SU-DHL-6 (cell line): ENCODE data around the gene HOXC5.

Source experiments
- H2AFZ ChIP-seq: fragments of 200-600 bp; sonication (generic); 2 replicates; pipeline ENCODE4 v1.6.1; 2014; ENCODE audit warnings: low read depth, mild to moderate bottlenecking, moderate library complexity, mixed read lengths, antibody characterized with exemption, low read length; ENCODE audit not compliant: severe bottlenecking
- H3F3A ChIP-seq: fragments of 200-600 bp; shearing (Covaris generic); 2 replicates; pipeline ENCODE4 v1.6.0; 2016; ENCODE audit warnings: antibody characterized with exemption, mild to moderate bottlenecking; ENCODE audit not compliant: insufficient read depth
- H3K27ac ChIP-seq: fragments of 200-600 bp; sonication (generic); 2 replicates; pipeline ENCODE4 v1.5.1; 2016; ENCODE audit warnings: low read depth, mild to moderate bottlenecking, low read length, moderate library complexity, mixed read lengths
- H3K27me3 ChIP-seq: fragments of 200-600 bp; sonication (generic), shearing (Covaris generic); 2 replicates; pipeline ENCODE4 v1.6.0; 2014; ENCODE audit warnings: mild to moderate bottlenecking, low read length
- H3K36me3 ChIP-seq: fragments of 200-600 bp; sonication (generic); 2 replicates; pipeline ENCODE4 v1.6.1; 2014; ENCODE audit warnings: mild to moderate bottlenecking, low read length, mixed read lengths
- H3K4me2 ChIP-seq: fragments of 300-600, 200-600 bp; shearing (Covaris generic), sonication (generic); 2 replicates; pipeline ENCODE4 v1.6.0; 2014; ENCODE audit warnings: low read length, low read depth, mild to moderate bottlenecking; ENCODE audit not compliant: poor library complexity, severe bottlenecking
- H3K4me3 ChIP-seq: fragments of 200-600 bp; sonication (generic); 2 replicates; pipeline ENCODE4 v1.5.1; 2014; ENCODE audit warnings: antibody characterized with exemption, low read length, mild to moderate bottlenecking, mixed read lengths; ENCODE audit not compliant: insufficient read depth, poor library complexity, severe bottlenecking
- H3K79me2 ChIP-seq: fragments of 200-600 bp; sonication (generic); 2 replicates; pipeline ENCODE4 v1.6.1; 2014; ENCODE audit warnings: mild to moderate bottlenecking, low read length, moderate library complexity; ENCODE audit not compliant: insufficient read depth
- H3K9ac ChIP-seq: fragments of 200-600 bp; sonication (generic); 2 replicates; pipeline ENCODE4 v1.7.0; 2014; ENCODE audit warnings: mild to moderate bottlenecking, low read length
- H3K9me2 ChIP-seq: fragments of 200-600 bp; sonication (generic); replicated peaks from 2 replicates; pipeline ENCODE4 v1.6.1; 2014; ENCODE audit warnings: low read length; ENCODE audit not compliant: insufficient read depth
- H3K9me3 ChIP-seq: fragments of 200-600 bp; sonication (generic); 2 replicates; pipeline ENCODE4 v1.6.1; 2014; ENCODE audit warnings: low read length, mixed read lengths; ENCODE audit not compliant: insufficient read depth
- H4K20me1 ChIP-seq: fragments of 200-600 bp; sonication (generic); 2 replicates; pipeline ENCODE4 v1.6.1; 2014; ENCODE audit warnings: low read depth, mild to moderate bottlenecking, antibody characterized with exemption, low read length, moderate library complexity, mixed read lengths
- EZH2phosphoT487 ChIP-seq: fragments of 200-600 bp; sonication (generic), shearing (Covaris generic); conservative IDR thresholded peaks from 2 replicates; pipeline ENCODE4 v1.6.1; 2018; ENCODE audit warnings: mild to moderate bottlenecking, antibody characterized with exemption, low read length, moderate library complexity, mixed read lengths
- TF ChIP-seq, protein P1 (sequence below): fragments of 200-600 bp; sonication (generic); IDR thresholded peaks from one replicate; pipeline ENCODE4 v1.5.1; 2017; ENCODE audit warnings: antibody characterized with exemption, mild to moderate bottlenecking, low read length, moderate library complexity; ENCODE audit not compliant: insufficient read depth, poor library complexity, severe bottlenecking

Gene HOXC5

DNA sequence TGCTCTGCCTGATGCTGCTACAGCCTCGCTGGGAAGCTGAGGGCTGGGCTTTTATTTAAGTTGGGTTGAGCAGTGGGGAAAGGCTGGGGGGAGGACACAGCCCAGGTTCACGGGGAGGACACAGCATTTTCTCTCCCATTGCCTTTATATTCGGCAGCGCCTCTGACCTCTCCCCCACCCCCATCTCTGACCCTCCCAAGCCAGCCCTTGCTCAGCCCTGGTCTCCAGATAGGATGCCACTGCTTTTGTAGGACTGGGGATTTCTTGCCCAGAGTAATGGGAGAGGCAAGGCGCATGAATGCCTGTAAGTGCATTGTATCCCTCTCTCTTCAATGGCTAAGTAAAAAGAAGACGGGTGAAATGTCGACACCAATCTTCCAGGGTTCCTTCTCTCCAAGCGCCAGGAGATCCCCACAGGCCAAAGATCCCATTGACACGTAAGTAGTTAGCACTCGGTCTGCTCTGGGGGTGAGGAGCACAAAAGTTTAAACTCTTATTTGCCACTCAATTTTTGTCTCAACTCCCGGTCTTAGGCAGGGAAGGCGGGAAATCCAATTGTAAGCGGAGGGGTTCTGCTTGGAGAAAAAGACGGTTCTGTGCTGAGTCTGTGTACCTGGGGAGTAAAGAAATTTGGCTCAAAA lies 25.4 kb downstream of the HOXC5 start:
- Histone ChIP-seq H3K9me3 (no peaks in the 10 kb centered on the region), H2AFZ (no peak overlapping the region), H3K9me2 (no peaks in the 10 kb centered on the region), H3K27me3 (no peaks in the 10 kb centered on the region), H3F3A (no peaks in the 10 kb centered on the region), H3K27ac (no peak overlapping the region), H3K36me3 (no peaks in the 10 kb centered on the region), H3K4me2 (no peak overlapping the region), H3K4me3 (no peak overlapping the region), H3K9ac (no peak overlapping the region), H3K79me2 (peaks cover 6% of the 10 kb centered on the region; the same call in 1 of the 2 replicates), H4K20me1 (no peaks in the 10 kb centered on the region)
- TF ChIP-seq, protein P1, sequence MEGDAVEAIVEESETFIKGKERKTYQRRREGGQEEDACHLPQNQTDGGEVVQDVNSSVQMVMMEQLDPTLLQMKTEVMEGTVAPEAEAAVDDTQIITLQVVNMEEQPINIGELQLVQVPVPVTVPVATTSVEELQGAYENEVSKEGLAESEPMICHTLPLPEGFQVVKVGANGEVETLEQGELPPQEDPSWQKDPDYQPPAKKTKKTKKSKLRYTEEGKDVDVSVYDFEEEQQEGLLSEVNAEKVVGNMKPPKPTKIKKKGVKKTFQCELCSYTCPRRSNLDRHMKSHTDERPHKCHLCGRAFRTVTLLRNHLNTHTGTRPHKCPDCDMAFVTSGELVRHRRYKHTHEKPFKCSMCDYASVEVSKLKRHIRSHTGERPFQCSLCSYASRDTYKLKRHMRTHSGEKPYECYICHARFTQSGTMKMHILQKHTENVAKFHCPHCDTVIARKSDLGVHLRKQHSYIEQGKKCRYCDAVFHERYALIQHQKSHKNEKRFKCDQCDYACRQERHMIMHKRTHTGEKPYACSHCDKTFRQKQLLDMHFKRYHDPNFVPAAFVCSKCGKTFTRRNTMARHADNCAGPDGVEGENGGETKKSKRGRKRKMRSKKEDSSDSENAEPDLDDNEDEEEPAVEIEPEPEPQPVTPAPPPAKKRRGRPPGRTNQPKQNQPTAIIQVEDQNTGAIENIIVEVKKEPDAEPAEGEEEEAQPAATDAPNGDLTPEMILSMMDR = no peak
- no peak for TF ChIP-seq EZH2phosphoT487

DNA sequence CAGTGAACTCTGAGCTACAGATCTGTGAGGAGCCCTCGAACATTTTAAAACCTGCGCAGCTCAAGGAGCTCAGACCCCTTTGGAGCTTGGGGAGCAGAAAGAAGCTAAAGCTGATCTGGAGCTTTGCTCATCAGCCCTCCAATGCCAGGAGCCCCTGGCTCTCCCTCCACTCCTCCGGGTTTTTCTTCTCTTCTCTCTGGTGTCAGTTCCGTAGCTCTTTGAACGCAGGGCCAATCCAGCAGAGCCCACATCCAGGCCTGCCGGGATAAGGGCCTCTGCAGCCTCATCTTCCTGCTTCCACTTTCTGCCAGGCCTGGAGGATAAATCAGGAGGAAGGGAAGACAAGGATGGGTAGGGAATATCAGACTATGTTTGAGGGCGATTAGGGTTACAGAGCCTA lies 26.8 kb downstream of the HOXC5 start:
- TF ChIP-seq, protein P1 = no peak
- no peak for TF ChIP-seq EZH2phosphoT487
- no peaks in the 10 kb centered on the region for H3K27me3 ChIP-seq

DNA sequence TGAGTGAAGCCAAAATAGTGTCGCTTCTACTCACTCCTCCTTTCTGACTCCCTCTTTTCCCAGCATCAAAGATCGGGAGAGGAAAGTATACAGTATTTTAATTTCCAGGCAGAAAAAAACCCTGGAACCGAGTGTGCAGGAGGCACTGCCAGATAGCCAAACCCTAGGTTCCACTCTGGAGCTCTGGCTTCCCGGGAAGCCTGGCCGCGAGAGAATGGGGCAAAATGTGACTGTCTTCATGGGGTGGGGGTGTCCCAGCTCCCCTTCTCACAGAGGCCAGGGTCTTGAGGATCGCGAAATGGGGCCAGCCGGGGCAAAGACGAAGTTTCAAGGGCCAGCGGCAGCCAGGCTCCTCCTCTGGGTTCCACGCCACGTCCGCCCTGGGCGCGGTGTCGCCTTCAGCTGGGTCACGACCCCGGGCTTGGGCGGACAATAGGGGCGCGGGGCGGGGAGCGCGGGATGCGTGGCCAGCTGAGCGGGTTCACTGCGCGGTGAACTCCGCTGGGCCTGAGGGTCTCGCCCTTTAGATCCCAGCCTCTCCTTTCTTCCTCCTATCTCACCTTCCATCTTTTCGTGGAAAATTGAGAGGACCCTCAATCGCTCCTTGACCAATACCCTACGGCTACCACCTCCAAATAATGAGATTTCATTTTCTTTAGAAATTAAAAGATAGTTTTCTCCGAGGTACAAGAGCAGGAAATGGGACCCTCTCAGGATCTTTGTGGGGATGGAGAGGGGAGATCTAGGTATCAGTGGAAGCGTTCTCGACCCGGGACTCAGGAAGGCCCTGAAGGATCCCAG lies 27.5 kb downstream of the HOXC5 start:
- Histone ChIP-seq H2AFZ (no peak overlapping the region), H3K27me3 (no peaks in the 10 kb centered on the region)

More for the DNA sequence above, 26.8 kb downstream of the HOXC5 start:
- Histone ChIP-seq H3K9me2 (no peaks in the 10 kb centered on the region), H3K4me3 (no peak overlapping the region), H3K9me3 (no peaks in the 10 kb centered on the region), H3F3A (no peaks in the 10 kb centered on the region), H3K9ac (no peak overlapping the region), H4K20me1 (no peaks in the 10 kb centered on the region), H3K79me2 (peaks cover 2% of the 10 kb centered on the region; the same call in 1 of the 2 replicates), H3K36me3 (no peaks in the 10 kb centered on the region), H3K27ac (no peak overlapping the region), H3K4me2 (no peak overlapping the region), H2AFZ (no peak overlapping the region)

More for the DNA sequence above, 27.5 kb downstream of the HOXC5 start:
- Histone ChIP-seq H3K36me3 (no peaks in the 10 kb centered on the region), H3K4me2 (no peak overlapping the region), H4K20me1 (no peaks in the 10 kb centered on the region), H3K9me2 (no peaks in the 10 kb centered on the region), H3K79me2 (no peaks in the 10 kb centered on the region), H3K27ac (no peak overlapping the region), H3K9ac (no peak overlapping the region), H3F3A (no peaks in the 10 kb centered on the region), H3K9me3 (no peaks in the 10 kb centered on the region), H3K4me3 (no peak overlapping the region)
- TF ChIP-seq, protein P1 = no peak
- TF ChIP-seq EZH2phosphoT487 = no peak
